HG03039 (cell line): Measurements from ENCODE around the gene C15orf39.
"Not testable (repeated sequence)": the region's sequence is repeated elsewhere in the genome, so short reads cannot be mapped to it uniquely, and the experiment has no call there.

Experiments
- ATAC-seq: cut with Tn5 transposase; IDR thresholded peaks from one replicate; pipeline ENCODE4 v1.9.1; 2021; ENCODE audit warnings: mild to moderate bottlenecking, moderate library complexity; ENCODE audit not compliant: unreplicated experiment

C15orf39 gene

GRCh38 chr15:75209289-75209676, 7.6 kb downstream of the C15orf39 start:
- ATAC-seq, result no peak

GRCh38 chr15:75210811-75211230, 9.1 kb downstream of the C15orf39 start:
- no peak for ATAC-seq

- ATAC-seq, result no peak
Observed at GRCh38 chr15:75211436-75212199, 9.9 kb downstream of the C15orf39 start.

- ATAC-seq, result no peak
Observed at GRCh38 chr15:75212200-75212858, 10.6 kb downstream of the C15orf39 start.

- no peak for ATAC-seq
Observed at GRCh38 chr15:75213212-75213767, 11.6 kb downstream of the C15orf39 start.

DNA sequence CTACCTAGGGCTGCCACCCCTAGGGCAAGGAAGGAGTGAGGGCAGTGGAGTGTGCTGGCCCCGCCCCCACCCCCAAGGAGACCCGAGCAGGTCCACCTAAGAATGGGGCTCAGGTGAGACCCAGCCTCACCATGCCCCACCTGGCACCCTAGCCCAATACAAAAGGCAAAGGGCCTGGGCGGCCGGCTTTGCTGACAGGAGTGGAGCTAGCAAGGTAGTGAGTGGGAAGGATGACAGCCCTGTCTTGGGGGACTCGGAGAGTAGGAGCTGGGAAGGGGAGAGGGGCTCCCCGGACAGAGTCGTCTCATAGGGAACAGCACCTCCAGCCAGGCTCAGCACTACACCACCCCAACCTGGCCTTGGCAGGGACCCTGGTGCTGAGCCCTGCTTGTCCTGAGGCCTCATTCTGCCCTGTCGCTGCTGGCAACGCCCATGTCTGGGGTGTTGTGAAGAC, 12.1 kb downstream of the C15orf39 start:
- no peak for ATAC-seq

GRCh38 chr15:75214293-75215096, 12.8 kb downstream of the C15orf39 start:
- ATAC-seq, result no peak

DNA sequence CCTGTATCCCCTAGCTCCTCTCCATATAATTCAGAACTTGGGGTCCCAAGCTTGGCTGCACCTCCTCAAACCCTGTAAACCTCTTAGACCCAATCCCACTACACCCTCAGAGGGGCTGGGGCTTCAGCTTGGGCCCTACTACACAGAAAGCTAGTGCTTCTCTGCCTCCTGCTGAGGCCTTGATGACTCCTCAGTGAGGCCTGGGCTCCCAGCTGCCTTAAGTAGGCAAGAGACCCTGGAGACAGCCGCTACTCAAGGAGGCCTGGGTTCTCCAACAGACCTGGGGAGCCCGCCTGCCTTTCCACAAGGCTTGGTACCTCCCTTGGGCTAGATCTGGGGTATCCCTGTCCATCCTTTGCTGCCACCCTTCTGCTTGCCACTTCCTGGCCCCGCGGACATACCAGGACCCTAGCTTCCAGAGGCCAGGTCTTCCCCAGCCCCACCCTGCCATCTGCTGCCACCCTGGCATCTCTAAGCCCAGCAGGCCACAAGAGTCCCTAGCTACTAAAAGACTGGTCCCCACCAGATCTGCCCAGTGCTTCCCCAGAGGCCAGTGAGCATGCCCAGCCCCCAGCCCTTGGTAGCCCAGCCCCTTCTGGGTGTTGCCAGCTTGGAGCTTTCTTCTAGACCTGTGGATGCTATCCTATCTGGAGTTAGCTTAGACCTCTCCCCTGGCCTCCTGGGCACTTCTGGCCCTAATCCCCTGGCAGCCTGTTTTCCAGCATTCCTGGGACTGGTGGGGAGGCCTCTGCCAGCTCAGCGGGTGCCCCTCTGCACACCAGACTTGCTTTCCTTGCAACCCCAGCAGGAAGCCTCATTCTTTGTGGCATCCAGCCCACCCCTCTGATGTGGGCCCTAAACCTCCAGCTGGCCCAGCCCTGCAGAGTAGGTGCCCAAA, 13.7 kb downstream of the C15orf39 start:
- ATAC-seq, result no peak

- no peak for ATAC-seq
Observed at GRCh38 chr15:75217012-75217411, 15.3 kb downstream of the C15orf39 start.

DNA sequence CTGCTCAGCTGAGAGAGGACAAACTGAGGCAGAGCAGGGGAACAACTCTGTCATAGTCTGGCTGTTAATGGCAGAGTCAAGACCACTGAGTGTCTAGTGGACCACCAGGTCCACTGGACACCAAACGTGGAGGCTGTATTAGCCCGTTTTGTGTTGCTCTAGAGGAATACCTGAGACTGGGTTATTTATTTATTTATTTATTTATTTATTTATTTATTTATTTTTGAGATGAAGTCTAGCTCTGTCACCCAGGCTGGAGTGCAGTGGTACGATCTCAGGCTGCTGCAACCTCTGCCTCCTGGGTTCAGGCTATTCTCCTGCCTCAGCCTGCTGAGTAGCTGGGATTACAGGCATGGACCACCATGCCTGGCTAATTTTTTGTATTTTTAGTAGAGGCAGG, 15.9 kb downstream of the C15orf39 start:
- not testable (repeated sequence) for ATAC-seq

DNA sequence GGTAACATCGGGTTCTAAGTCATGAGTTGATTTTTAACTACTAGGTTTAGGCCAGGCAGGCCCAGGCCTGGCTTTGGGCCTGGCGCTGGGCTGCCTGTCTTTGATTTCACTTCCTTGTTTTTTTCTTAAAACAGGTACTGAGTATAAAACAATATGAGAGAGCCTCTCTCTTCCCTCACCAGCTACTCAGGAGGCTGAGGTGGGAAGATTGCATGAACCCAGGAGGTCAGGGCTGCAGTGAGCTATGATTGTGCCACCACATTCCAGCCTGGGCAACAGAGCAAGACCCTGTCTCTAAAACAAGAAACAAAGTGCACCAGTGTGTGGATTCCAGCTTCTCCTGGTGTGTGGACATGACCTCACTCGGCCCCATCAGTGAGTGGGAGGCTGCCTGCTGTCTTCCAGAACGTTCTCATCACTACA, 17.8 kb downstream of the C15orf39 start:
- ATAC-seq, result not testable (repeated sequence)

DNA sequence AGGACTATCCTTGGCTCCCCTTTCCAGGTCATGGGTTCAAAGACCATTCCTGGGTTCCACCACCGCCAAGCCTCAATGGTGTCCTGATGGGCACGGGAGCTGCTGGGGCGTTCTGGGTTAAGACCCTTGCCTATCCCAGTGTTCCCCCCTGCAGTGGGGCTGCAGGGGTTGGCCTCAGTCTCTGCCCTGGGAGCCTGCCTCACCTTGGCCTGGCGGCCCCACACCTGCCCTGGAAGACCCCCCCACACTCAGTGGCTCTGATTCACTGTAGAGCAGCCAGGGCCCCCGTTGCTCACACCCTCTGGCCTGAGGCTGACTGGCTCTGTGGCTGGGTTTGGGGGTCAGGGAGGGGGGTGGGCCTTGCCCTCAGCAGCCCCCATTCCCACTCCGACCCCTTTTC, 22.0 kb downstream of the C15orf39 start:
- ATAC-seq, result no peak

DNA sequence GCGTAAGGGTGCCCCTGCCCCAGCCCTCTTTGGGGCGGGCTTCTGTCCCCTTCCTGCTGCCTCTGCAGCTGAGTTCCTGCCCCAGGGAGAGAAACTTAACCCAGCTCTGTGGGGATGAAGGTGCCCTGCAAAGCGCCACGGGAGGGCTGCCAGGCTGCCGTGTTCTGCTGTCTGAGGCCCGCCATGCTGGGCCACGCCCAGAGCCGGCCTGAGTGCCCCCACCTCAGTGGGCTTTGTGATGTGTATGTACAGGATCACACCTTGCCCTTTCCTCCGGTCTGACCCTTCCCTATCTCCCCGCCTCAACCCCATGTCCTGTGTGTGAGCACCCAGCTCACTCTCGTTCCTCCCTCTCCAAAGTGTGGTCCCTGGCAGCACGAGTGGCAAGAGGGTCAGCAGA, 22.6 kb downstream of the C15orf39 start:
- ATAC-seq, result no peak

DNA sequence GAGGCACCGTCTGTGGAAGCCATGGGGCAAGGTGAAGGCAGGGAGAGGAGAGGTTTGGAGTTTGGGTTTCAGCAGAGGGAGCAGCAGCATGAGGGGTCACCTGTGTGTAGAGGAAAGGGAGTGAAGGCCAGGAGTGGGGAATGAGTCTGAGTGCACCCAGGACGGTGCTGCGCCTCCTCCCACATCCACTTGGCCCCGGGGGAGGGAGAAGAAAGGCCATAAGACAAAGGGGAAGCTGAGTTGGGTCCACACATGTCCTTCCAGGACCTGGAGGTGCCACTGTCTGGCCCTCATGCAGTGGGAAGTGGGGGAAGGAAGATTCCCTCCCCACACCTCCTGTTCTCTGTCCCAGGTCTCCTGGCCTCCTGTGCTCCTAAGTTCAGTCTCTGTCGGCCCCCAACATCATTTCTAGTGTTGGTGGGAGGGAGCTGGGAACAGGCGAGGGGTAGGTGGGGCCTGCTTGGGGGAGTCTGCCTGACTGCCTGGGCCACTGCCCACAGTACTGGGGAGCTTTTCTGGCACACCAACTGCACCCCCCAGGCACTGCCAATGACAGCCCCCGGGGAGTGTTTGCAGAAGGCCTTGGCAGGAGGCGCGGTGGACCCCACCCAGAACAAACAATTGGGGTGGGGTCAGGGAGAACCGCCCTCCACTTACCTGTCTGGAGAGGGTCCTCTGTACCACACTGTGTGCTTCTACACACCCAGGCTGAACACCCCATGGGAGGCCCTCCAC, 23.6 kb downstream of the C15orf39 start:
- not testable (repeated sequence) for ATAC-seq

DNA sequence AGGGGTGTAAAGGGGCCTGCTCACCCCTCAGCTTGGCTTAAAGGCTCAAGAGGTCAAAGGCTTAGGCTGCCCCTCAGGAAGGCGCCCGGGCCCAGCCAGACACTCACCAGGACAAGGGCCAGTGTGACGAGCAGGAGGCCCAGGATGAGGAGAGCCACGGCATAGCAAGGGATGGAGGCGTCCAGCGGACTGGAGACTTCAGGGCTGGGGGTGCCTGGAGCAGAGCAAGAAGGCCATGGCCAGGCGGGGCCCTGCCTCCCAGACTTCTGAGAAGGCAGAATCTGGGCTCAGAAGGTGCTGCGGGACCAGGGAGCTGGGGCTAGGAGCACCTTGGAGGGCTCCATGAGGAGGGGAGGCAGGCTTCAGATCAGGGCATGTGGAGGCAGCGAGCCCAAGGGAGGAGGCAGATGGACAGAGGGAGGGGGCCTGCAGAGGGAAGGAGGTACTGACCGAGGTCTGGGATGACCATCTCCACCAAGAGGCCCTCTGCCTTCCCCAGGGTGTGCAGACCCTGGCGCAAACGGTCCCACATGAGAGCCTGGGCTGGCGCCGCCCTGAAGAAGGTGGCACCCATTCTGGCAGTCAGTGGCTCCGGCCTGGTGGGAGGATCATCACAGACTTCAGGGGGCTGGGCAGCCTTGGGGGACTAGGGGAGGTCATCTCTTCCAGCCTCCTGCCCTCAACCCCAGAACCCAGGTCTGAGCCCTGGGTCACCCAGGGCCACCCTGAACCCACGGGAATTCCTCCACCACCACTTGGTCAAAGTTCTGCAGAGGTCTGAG, 24.5 kb downstream of the C15orf39 start:
- no peak for ATAC-seq

DNA sequence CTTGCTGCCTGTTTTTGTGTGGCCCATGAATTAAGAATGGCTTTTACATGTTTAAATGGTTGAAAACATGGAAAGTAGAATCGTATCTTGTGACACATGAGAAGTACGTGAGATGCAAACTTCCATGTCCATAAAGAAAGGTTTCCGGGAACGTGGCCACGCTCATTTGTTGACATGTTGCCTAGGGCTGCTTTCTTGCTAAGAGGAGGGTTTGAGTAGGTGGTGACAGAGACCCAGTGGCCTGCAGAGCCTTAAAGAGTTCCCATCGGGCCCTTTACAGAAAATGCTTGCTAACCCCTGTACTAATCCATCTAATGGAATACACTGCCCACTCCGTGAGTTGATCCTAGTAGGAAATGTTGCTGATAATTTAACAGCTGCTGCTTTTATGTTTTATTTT, 25.4 kb downstream of the C15orf39 start:
- ATAC-seq, result not testable (repeated sequence)

DNA sequence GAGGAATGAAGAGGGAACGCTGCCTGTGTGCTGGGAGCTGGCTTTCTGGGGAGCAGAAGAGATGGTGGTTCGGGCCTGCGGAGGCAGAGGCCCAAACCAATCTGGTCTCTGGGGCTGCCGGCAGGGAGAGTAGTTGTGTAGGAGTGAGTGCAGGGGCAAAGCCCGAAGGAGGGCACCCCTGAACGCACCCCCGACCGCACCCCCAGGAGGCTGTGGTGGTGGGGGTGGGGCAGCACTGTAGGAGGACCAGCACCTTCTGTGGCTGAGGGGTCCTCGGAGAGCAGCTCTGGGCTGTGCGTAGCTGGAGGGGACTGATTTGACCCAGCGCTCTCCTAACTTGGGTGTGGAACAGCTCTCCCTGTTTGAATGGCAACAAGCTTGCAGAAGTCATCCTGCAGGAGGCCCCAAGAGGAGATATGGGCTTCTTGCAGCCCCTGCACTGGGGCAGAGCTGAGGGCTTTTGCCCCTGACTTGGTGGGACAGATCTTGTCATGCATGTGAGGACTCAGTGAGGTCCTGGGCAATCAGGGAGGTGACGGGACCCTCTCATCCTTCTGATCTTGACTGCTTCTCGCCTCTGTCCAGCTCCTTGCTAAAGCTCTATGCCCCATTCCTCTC, 26.1 kb downstream of the C15orf39 start:
- ATAC-seq, result no peak

DNA sequence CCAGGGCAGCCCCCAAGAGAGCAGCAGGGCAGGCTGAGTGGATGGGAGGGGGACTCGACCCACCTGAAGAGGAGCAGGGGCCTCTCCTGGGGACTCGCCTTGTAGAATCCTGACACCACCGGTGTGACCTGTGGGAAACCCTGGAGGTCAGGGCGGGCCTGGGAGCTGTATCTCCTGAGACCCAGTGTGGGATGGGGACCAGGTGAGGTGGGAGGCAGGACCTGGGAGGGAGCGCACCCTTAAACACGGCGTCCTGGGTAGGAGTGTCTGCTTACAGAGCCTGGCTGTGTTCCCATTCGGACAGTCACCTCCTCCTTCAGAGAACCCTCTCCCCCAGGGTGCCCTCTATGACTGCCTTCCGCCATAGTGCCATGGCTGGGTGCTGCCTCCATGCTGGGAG, 27.1 kb downstream of the C15orf39 start:
- no peak for ATAC-seq
